K562 (cell line): ENCODE measurements around the gene GUCA1A.

ENCODE experiments used
- BHLHE40 ChIP-seq: IDR thresholded peaks from 2 replicates; pipeline ENCODE4 v1.6.1; 2011; ENCODE audit warnings: low read length, improper control_type of control experiment
- EP300 ChIP-seq: IDR thresholded peaks from 2 replicates; pipeline ENCODE4 v1.6.1; 2012; ENCODE audit warnings: low read length, improper control_type of control experiment
- ETS2 ChIP-seq: IDR thresholded peaks from 2 replicates; pipeline ENCODE4 v1.6.1; 2016; ENCODE audit warnings: borderline replicate concordance, missing genetic modification characterization, mild to moderate bottlenecking, moderate library complexity, missing compliant biosample characterization; ENCODE audit not compliant: poor library complexity, severe bottlenecking
- MAFK ChIP-seq: IDR thresholded peaks from 2 replicates; pipeline ENCODE4 v1.6.1; 2011; ENCODE audit warnings: low read length, improper control_type of control experiment
- MEF2D ChIP-seq: conservative IDR thresholded peaks from 2 replicates; pipeline ENCODE4 v1.6.1; 2016; ENCODE audit warnings: low read depth, missing genetic modification characterization, missing compliant biosample characterization
- MXI1 ChIP-seq: IDR thresholded peaks from 2 replicates; pipeline ENCODE4 v1.6.1; 2011; ENCODE audit warnings: low read depth, mild to moderate bottlenecking, improper control_type of control experiment, low read length
- RAD21 ChIP-seq, 2 experiments: fragments of 250-450 bp in 1 of 2; fragments of 450-650 bp in 1 of 2; sonication (Bioruptor Pico) in 1 of 2; formaldehyde crosslinking in 1 of 2; IDR thresholded peaks in 1 of 2; conservative IDR thresholded peaks in 1 of 2; 2 replicates each; pipeline versions ENCODE4 v1.4.0 to v1.8.0; 2020 to 2022; ENCODE audit warnings: mild to moderate bottlenecking in 2 of 2, moderate library complexity in 1 of 2
- SP1 ChIP-seq: sonication (generic); formaldehyde crosslinking; IDR thresholded peaks from 2 replicates; pipeline ENCODE4 v1.8.1; 2022; ENCODE audit warnings: mild to moderate bottlenecking, missing genetic modification reagents
- TBL1XR1 ChIP-seq, 2 experiments: IDR thresholded peaks; 2 replicates each; pipeline ENCODE4 v1.6.1; 2012; ENCODE audit warnings: improper control_type of control experiment in 2 of 2, low read length in 2 of 2, mild to moderate bottlenecking in 1 of 2
- YBX1 ChIP-seq: fragments of 450-650 bp; IDR thresholded peaks from 2 replicates; pipeline ENCODE4 v1.7.1; 2016; ENCODE audit warnings: mild to moderate bottlenecking
- TF ChIP-seq, protein P1 (sequence below): conservative IDR thresholded peaks from 2 replicates; pipeline ENCODE4 v1.6.1; 2011; ENCODE audit warnings: low read depth, mild to moderate bottlenecking, low read length; ENCODE audit not compliant: control insufficient read depth

GRCh38 chr6:42179945-42180313 is 6.8 kb downstream of the GUCA1A start:
- TF ChIP-seq SP1: no peak
- no peak for TF ChIP-seq ETS2
- no peak for TF ChIP-seq EP300
- TF ChIP-seq MXI1: no peak
- no peak for TF ChIP-seq MAFK
- no peak for TF ChIP-seq RAD21 (CRISPR knock-in tag; conservative IDR thresholded peaks at IDR 0.05 in 1 of 2, IDR thresholded peaks at IDR 0.05 in 1 of 2)
- no peak for TF ChIP-seq MEF2D
- no peak for TF ChIP-seq TBL1XR1 (IDR thresholded peaks at IDR 0.05; ENCODE audit: low read length in 2 of 2)
- no peak for TF ChIP-seq YBX1
- TF ChIP-seq, protein P1, sequence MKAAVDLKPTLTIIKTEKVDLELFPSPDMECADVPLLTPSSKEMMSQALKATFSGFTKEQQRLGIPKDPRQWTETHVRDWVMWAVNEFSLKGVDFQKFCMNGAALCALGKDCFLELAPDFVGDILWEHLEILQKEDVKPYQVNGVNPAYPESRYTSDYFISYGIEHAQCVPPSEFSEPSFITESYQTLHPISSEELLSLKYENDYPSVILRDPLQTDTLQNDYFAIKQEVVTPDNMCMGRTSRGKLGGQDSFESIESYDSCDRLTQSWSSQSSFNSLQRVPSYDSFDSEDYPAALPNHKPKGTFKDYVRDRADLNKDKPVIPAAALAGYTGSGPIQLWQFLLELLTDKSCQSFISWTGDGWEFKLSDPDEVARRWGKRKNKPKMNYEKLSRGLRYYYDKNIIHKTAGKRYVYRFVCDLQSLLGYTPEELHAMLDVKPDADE: no peak
- TF ChIP-seq BHLHE40: no peak
